GM21717 (cell line): Measurements from ENCODE around the gene FYTTD1.

Experiments
- ATAC-seq: cut with Tn5 transposase; IDR thresholded peaks from one replicate; pipeline ENCODE4 v1.9.1; 2021; ENCODE audit warnings: mild to moderate bottlenecking, moderate library complexity; ENCODE audit not compliant: unreplicated experiment

Gene FYTTD1

GRCh38 chr3:197791113-197791891 is 41.6 kb downstream of the FYTTD1 start, which contains the start of gene LRCH3:
LRCH3 (plus strand) TSS chr3:197791254; CDS start chr3:197791279, 25 bp downstream.
- ATAC-seq = peak; percentile 73

- peak; percentile 24 for ATAC-seq
Observed at GRCh38 chr3:197791892-197792647, 42.4 kb downstream of the FYTTD1 start.

GRCh38 chr3:197793247-197793646 is 43.6 kb downstream of the FYTTD1 start:
- ATAC-seq = no peak

- no peak for ATAC-seq
Observed at GRCh38 chr3:197794115-197794514, 44.4 kb downstream of the FYTTD1 start.

- no peak for ATAC-seq
Observed at GRCh38 chr3:197795200-197795599, 45.5 kb downstream of the FYTTD1 start.

GRCh38 chr3:197796087-197796486 is 46.4 kb downstream of the FYTTD1 start:
- no peak for ATAC-seq

GRCh38 chr3:197798863-197799262 is 49.2 kb downstream of the FYTTD1 start:
- ATAC-seq = no peak

- no peak for ATAC-seq
Observed at GRCh38 chr3:197800379-197800778, 50.7 kb downstream of the FYTTD1 start.

GRCh38 chr3:197801891-197802778 is 52.5 kb downstream of the FYTTD1 start:
- ATAC-seq = no peak

- ATAC-seq = no peak
Observed at GRCh38 chr3:197802779-197803459, 53.2 kb downstream of the FYTTD1 start.

GRCh38 chr3:197804511-197804910 is 54.8 kb downstream of the FYTTD1 start:
- ATAC-seq = no peak

GRCh38 chr3:197807969-197808587 is 58.4 kb downstream of the FYTTD1 start:
- ATAC-seq = no peak

- ATAC-seq = no peak
Observed at GRCh38 chr3:197809356-197810020, 59.8 kb downstream of the FYTTD1 start.

- no peak for ATAC-seq
Observed at GRCh38 chr3:197810901-197811300, 61.2 kb downstream of the FYTTD1 start.

- ATAC-seq = no peak
Observed at GRCh38 chr3:197811343-197811742, 61.7 kb downstream of the FYTTD1 start.

- no peak for ATAC-seq
Observed at GRCh38 chr3:197814372-197814771, 64.7 kb downstream of the FYTTD1 start.

GRCh38 chr3:197820550-197821335 is 71.1 kb downstream of the FYTTD1 start:
- no peak for ATAC-seq

- ATAC-seq = no peak
Observed at GRCh38 chr3:197829397-197830045, 79.8 kb downstream of the FYTTD1 start.
